Transverse colon (tissue), 4 donors: ENCODE data around the gene NPM3. TPM values are rescaled to one million over a fixed set of nuclear protein-coding genes. Genes with fewer than 3 reads are reported as not detected.

Source experiments
- DNase-seq: peaks from one replicate; pipeline ENCODE4 v3.0.0-alpha.2; 2019
- H3K27ac ChIP-seq, 4 donors: fragments of 200-600 bp; sonication (generic); 2 replicates each; pipeline ENCODE4 v1.5.1; 2016 to 2018; ENCODE audit warnings: inconsistent platforms in 4 of 4
- H3K27me3 ChIP-seq: fragments of 200-600 bp; sonication (generic); 2 replicates; pipeline ENCODE4 v1.5.1; 2017; ENCODE audit warnings: inconsistent platforms
- H3K36me3 ChIP-seq, 4 donors: fragments of 200-600 bp; sonication (generic); 2 replicates each; pipeline ENCODE4 v1.5.1; 2017 to 2019; ENCODE audit warnings: inconsistent platforms in 4 of 4
- H3K4me1 ChIP-seq, 4 donors: fragments of 200-600 bp; sonication (generic); 2 replicates each; pipeline ENCODE4 v1.5.1; 2017 to 2020; ENCODE audit warnings: inconsistent platforms in 4 of 4
- H3K4me3 ChIP-seq, 4 donors: fragments of 200-600 bp; sonication (generic); 1 replicate in 1 of 4; 2 replicates in 3 of 4; pipeline versions ENCODE4 v1.5.1 to v1.6.1; 2017 to 2019; ENCODE audit warnings: inconsistent platforms in 4 of 4
- H3K9me3 ChIP-seq, 2 donors: fragments of 200-600 bp; sonication (generic); 2 replicates each; pipeline ENCODE4 v1.5.1; 2017 to 2019; ENCODE audit warnings: inconsistent platforms in 2 of 2
- CTCF ChIP-seq, 5 experiments: fragments of 200-600 bp in 3 of 5; fragments of 450-650 bp in 2 of 5; sonication (generic) in 3 of 5; IDR thresholded peaks; 1 replicate in 2 of 5; 2 replicates in 3 of 5; pipeline ENCODE4 v1.5.1; 2016 to 2017; ENCODE audit warnings: antibody characterized with exemption in 5 of 5, inconsistent platforms in 3 of 5, mild to moderate bottlenecking in 2 of 5, moderate library complexity in 1 of 5
- EP300 ChIP-seq: sonication (generic); formaldehyde crosslinking; IDR thresholded peaks from one replicate; pipeline ENCODE4 v1.6.1; 2017; ENCODE audit warnings: antibody characterized with exemption, low read depth
- POLR2A ChIP-seq: fragments of 450-650 bp; IDR thresholded peaks from one replicate; pipeline ENCODE4 v1.6.1; 2016; ENCODE audit warnings: antibody characterized with exemption, mild to moderate bottlenecking, moderate library complexity
- POLR2AphosphoS5 ChIP-seq, 3 donors: sonication (generic); formaldehyde crosslinking; IDR thresholded peaks; one replicate each; pipeline ENCODE4 v1.6.1; 2016; ENCODE audit warnings: antibody characterized with exemption in 3 of 3
- WGBS, 2 donors: methylation state at CpG; one replicate each; pipeline ENCODE4 v1.1.5; 2018; ENCODE audit warnings: low coverage in 1 of 2; 5-methylcytosine and 5-hydroxymethylcytosine counted together
- in situ Hi-C, 4 donors: fragments of 200-750 bp; cut with MboI; loops; one replicate each; pipeline versions ENCODE4 v1.15.0 to v1.15.1; 2017; ENCODE audit warnings: low sequenced_read_pairs in 3 of 4, low pct_ligation_motif_present in 1 of 4, low pct_unique_long_range_greater_than_20kb in 1 of 4
- intact Hi-C: fragments of 100-400 bp; cut with DNase I; formaldehyde crosslinking; loops from one replicate; pipeline ENCODE4 v1.15.1; 2023; ENCODE audit warnings: low total_unique reads
- total RNA-seq, 4 donors: library from RNA; depleted of rRNA; stranded (reverse); fragments of >200 nt; gene quantifications; one replicate each; pipeline ENCODE4 v1.1.0, GENCODE V29; 2016

Gene NPM3
- total RNA-seq, 4 donors from 2014 or later, result 8.2 to 18.7 (median 12.7) TPM

- intact Hi-C loops, result no loop called here
- no peak for TF ChIP-seq CTCF (IDR thresholded peaks at IDR 0.05)
- TF ChIP-seq POLR2A, result no peak
- TF ChIP-seq POLR2AphosphoS5 (IDR thresholded peaks at IDR 0.05), result no peak
- no peak for TF ChIP-seq EP300
- Histone ChIP-seq H3K27me3 (peaks cover 97% of the 10 kb centered on the region), H3K27ac (no peak overlapping the region), H3K4me3 (no peak overlapping the region), H3K36me3 (no peaks in the 10 kb centered on the region), H3K9me3 (no peaks in the 10 kb centered on the region), H3K4me1 (peaks cover 10 to 16% (median 14%) of the 10 kb centered on the region in 4 donors)
- 22 to 27% methylated on average over 5 to 21 of the region's 21 CpGs for WGBS, 2 donors
- no peak for DNase-seq
- in situ Hi-C loops, result loop anchor here in 1 of 4 donors (25.0 kb wide), 1 partner anchor 561 kb away; no protein-coding TSS in a partner anchor
Observed at GRCh38 chr10:101772895-101773761, 10.1 kb downstream of the NPM3 start.

- DNase-seq, result no peak
- TF ChIP-seq EP300 (no peak), POLR2AphosphoS5 (IDR thresholded peaks at IDR 0.05) (no peak), POLR2A (no peak), CTCF (IDR thresholded peaks at IDR 0.05) (no peak)
- Histone ChIP-seq H3K4me1 (peaks cover 10 to 16% (median 13%) of the 10 kb centered on the region in 4 donors), H3K36me3 (no peaks in the 10 kb centered on the region), H3K9me3 (no peaks in the 10 kb centered on the region), H3K4me3 (no peak overlapping the region), H3K27ac (no peak overlapping the region), H3K27me3 (peaks cover 100% of the 10 kb centered on the region)
- intact Hi-C loops (no loop called here), in situ Hi-C loops (loop anchor here in 1 of 4 donors (25.0 kb wide), 1 partner anchor 560 kb away; no protein-coding TSS in a partner anchor)
- WGBS, 2 donors, result 76% methylated on average over 6 of the region's 6 CpGs; no CpG with 5 or more reads in 1 of the 2 donors
Observed at GRCh38 chr10:101772017-101772894, 11.0 kb downstream of the NPM3 start.

- in situ Hi-C loops, result loop anchor here in 1 of 4 donors (25.0 kb wide), 1 partner anchor 559 kb away; no protein-coding TSS in a partner anchor
- intact Hi-C loops, result no loop called here
- TF ChIP-seq POLR2A, result no peak
- no peak for TF ChIP-seq POLR2AphosphoS5 (IDR thresholded peaks at IDR 0.05)
- TF ChIP-seq CTCF (IDR thresholded peaks at IDR 0.05), result no peak
- no peak for TF ChIP-seq EP300
- no peak overlapping the region for H3K4me3 ChIP-seq
- DNase-seq, result no peak
- peaks cover 10 to 14% (median 12%) of the 10 kb centered on the region in 4 donors for H3K4me1 ChIP-seq
- 89% methylated on average over 10 of the region's 10 CpGs; no CpG with 5 or more reads in 1 of the 2 donors for WGBS, 2 donors
- H3K27ac ChIP-seq, result no peak overlapping the region
- no peaks in the 10 kb centered on the region for H3K36me3 ChIP-seq
- H3K27me3 ChIP-seq, result peaks cover 98% of the 10 kb centered on the region
- no peaks in the 10 kb centered on the region for H3K9me3 ChIP-seq
Observed at GRCh38 chr10:101771380-101771779, 11.9 kb downstream of the NPM3 start.
